Epithelial cell of proximal tubule (primary cell): ENCODE measurements around the gene QSOX2. TPM values are rescaled to one million over a fixed set of nuclear protein-coding genes. Genes with fewer than 3 reads are reported as not detected.

Experiments
- DNase-seq: peaks from one replicate; pipeline ENCODE4 v3.0.0-alpha.2; 2011; ENCODE audit warnings: low read depth
- H3K4me3 ChIP-seq: 2 replicates; pipeline ENCODE4 v1.5.1; 2011; ENCODE audit warnings: low read depth, mild to moderate bottlenecking, low read length
- CTCF ChIP-seq: conservative IDR thresholded peaks from 2 replicates; pipeline ENCODE4 v1.5.1; 2012; ENCODE audit warnings: low read depth, mild to moderate bottlenecking, low read length
- total RNA-seq: library from RNA; depleted of rRNA; stranded (reverse); fragments of >200 nt; gene quantifications from 2 replicates; pipeline ENCODE4 v1.2.3, GENCODE V29; 2015

Gene QSOX2
- total RNA-seq, 1 donor from 2014 or later, result 17.8 TPM

GRCh38 chr9:136258786-136259516 lies 13.3 kb upstream of the QSOX2 start:
- DNase-seq, result no peak
- no peak overlapping the region for H3K4me3 ChIP-seq
- no peak for TF ChIP-seq CTCF

- DNase-seq, result no peak
- H3K4me3 ChIP-seq, result no peak overlapping the region
- no peak for TF ChIP-seq CTCF
These were observed 12.7 kb upstream of the QSOX2 start for GRCh38 chr9:136258299-136258625.

- no peak for DNase-seq
- H3K4me3 ChIP-seq, result no peak overlapping the region
- no peak for TF ChIP-seq CTCF
These were observed 12.0 kb upstream of the QSOX2 start for GRCh38 chr9:136257381-136258298.

- peak; percentile 27 for TF ChIP-seq CTCF
- H3K4me3 ChIP-seq, result no peak overlapping the region
- no peak for DNase-seq
These were observed 10.6 kb upstream of the QSOX2 start for GRCh38 chr9:136255896-136256890.

GRCh38 chr9:136255166-136255538 lies 9.5 kb upstream of the QSOX2 start:
- no peak for TF ChIP-seq CTCF
- H3K4me3 ChIP-seq, result no peak overlapping the region
- no peak for DNase-seq

- no peak for DNase-seq
- H3K4me3 ChIP-seq, result no peak overlapping the region
- no peak for TF ChIP-seq CTCF
These were observed 9.0 kb upstream of the QSOX2 start for GRCh38 chr9:136254381-136255165.
